Ureter (tissue), 1 donor: ENCODE data around the gene POLN. TPM values are rescaled to one million over a fixed set of nuclear protein-coding genes. Genes with fewer than 3 reads are reported as not detected.
"Not testable (repeated sequence)": the region's sequence is repeated elsewhere in the genome, so short reads cannot be mapped to it uniquely, and the experiment has no call there.

Experiments
- DNase-seq: peaks from one replicate; pipeline ENCODE4 v3.0.0-alpha.2; 2020; ENCODE audit warnings: low spot score
- total RNA-seq: library from RNA; stranded (reverse); gene quantifications from one replicate; pipeline ENCODE4 v1.2.4, GENCODE V29; 2023
- donor health status: DM: yes; HTN: yes; CAD: no.

The POLN gene
- total RNA-seq, 1 donor from 2014 or later = 3.1 TPM

DNA sequence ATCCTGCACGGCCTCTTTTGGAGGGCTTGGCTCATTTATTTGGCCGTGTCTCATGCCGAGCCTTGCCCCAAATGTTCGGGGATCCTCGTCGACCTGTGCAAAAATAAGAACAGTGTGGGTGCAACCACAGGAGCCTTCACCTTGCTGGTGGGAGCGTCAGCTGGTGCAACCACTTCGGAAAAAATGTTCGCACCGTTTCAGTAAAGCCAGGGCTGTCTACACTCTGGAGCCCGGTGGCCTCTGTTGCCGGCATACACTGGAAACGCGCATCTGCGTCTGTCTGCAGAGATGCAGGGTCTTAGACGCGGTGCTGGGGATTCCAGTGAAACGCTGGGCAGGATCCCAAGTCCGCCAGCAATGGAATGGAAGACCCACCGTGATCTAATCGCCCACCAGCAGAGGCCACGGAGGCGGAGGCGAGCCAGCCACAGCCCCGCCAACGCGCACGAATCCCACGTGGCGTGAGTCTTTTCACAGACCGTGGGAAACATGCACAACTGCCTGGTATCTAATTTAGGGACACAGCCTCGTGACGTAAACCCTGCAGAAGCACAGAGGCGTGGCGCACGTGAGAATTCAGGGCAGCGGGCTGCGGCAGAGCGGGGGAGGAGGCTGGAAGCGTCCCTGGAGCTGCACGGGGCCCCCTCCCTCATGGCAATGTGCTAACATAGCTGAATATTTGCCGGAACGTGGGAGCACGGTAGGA, 33.8 kb upstream of the POLN start:
- no peak for DNase-seq

- not testable (repeated sequence) for DNase-seq
Observed at GRCh38 chr4:2275044-2275397, 33.1 kb upstream of the POLN start.

GRCh38 chr4:2274320-2275043, 32.6 kb upstream of the POLN start:
- no peak for DNase-seq

GRCh38 chr4:2273657-2274319, 31.9 kb upstream of the POLN start:
- DNase-seq = no peak

DNA sequence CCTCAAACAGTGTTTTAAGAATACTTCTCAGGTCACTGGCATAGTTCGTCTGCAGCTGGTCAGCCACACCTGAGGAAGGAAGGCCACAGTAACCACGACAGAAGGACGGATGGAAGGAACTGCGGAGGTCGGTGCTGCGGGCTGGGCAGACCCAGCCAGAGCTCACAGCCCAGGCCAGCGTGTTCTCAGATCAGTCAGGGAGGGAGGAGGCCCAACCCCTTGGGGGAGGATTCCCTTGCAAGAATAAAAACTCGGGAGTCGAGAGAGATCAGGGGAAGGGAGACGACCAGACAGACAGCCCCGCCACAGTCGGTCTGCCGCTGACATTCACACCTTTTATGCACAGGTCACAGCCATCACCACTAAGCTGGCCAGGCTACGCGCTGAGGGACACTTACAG, 31.3 kb upstream of the POLN start:
- no peak for DNase-seq

DNA sequence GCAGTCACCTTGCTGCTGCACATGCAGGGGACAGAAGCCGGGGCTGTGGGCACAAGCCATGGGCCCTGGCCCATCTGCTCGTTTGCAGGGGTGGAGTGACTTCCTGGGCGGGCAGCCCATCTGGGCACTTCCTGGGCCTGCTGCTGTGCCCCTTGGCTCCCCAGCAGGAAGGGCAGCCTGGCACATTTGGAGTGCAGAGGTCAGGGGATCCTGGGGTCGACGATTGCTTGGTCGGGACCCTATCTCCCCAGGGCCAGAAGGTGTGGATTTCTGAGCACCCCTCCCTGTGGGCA, 30.9 kb upstream of the POLN start:
- no peak for DNase-seq

GRCh38 chr4:2272026-2272827, 30.3 kb upstream of the POLN start:
- DNase-seq = no peak

- no peak for DNase-seq
Observed at GRCh38 chr4:2271279-2272025, 29.5 kb upstream of the POLN start.

DNA sequence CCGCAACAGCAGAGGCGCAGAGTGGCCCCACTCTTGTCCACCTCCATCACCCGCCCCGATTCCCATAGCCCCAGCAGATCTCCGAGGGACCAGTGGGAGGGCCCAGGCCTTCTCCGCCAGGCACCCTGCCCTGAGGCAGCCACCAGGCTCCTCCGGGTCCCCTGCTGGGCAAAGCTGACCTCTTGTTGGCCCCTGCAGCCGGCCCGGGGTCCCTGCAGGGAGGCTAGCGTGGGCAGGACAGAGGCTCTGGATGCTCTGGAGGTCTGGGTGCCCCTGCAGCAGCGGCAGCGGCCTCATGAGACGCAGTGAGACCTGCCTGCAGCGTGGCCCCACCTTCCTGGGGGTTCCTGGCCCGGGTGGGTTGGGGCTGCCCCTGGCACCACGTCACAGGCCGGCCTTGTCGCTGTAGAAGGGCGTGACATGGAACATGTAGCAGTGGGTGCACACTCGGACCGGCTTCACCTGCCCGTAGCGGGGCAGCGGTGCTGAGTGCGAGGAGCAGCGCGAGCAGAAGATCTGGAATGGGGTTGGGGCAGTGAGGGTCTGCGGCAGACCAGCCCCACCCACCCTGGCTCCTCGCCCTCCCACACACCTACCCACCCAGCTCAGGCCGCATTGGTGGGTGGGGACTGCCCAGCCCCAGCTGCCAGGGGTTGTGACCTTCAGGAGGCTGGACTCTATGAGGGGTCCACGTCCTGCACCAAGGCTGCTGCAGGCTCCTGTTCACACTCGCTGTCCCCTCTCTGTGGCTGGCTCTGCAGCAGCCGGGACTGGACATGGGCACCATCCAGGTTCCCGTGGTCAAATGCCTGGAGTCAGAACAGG, 28.6 kb upstream of the POLN start:
- no peak for DNase-seq

DNA sequence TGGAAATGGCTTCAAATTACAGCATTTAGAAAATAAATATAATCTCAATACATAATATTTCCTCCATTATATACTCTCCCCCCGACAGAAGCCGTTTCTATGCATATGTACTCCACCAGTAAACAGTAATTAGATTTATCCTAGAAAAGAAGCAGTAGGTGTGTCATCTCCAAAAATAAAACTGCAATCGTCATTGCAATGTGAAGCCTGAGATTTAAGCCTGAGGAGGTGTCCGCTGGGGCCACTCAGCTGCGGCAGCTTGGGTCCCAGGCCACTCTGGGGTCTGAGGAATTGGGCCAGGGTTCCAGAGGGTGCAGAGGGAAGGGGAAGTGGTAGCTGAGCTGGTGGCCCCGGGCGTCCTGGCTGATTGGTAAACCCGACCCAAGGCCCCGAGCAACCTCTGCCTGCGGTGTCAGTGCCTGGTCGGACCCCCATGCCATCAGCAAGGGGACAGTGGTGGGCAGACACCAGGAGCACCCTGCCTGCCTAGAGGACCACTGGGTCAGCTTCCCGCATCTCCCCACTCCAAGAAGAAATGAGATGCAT, 27.8 kb upstream of the POLN start:
- no peak for DNase-seq

GRCh38 chr4:2269206-2269531, 27.2 kb upstream of the POLN start:
- no peak for DNase-seq

DNA sequence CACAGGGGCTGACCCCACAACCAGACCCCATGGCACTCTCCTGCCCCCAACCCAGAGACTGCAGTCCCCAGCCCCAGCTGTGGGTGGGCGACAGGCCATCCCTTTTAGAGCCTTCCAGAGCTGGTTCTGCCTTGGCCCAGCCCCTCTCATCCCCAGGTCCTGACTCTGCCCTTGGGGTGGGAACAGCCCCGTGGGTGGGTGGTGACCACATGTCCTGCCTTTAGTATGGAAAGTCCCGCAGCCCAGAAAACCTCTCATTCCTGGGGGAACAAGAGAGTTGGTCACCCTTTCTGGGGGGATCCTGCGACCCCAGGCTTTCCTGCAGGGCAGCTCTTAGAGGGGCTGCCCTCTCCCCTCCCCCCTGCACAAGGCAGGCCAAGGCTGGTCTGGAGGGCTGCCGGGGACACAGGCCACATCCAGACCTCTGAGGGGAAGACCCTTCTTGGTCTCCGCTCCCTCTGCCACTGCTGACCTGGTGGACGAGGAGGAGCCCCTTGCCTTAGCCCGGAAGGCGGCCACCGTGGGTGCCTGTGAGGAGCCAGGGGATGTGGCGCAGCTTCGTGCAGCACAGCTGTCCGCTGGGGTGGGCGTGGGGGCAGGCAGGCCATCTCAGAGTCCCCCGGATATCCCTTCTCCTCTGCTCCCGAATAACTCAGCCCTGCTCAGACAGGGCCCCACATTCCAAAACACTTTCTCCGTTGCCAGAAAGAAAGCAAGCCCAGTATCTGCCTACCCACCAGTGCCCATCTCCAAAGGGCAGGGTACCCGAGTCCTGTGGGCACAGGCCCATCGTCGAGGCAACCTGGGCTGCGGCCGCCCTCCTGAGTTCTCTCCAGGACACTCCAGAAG, 26.7 kb upstream of the POLN start:
- DNase-seq = no peak

GRCh38 chr4:2267841-2268240, 25.9 kb upstream of the POLN start:
- no peak for DNase-seq

DNA sequence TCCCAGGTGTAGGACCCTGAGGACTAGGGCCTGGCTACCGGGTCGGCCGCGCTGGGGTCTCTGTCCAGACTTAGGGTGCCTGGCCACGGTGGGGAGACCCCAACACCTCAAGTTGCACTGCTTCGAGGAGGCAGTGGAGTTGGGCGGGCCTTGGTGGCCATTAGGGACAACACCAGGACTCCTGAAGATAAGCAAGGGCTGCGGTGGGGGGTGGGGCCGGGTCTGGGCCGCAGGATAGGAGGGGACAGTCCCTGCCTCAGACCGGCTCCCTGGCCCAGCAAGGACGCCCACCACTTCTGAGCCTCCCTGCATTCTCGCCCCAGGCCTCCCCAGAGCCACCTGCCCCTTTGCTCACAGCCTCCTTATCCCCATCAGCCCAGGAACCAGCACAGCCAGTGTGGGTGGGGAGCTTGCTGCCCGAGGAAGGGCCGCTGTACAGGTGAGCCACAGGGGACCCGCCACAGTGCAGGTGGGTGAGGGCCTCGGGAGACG, 25.4 kb upstream of the POLN start:
- no peak for DNase-seq

DNA sequence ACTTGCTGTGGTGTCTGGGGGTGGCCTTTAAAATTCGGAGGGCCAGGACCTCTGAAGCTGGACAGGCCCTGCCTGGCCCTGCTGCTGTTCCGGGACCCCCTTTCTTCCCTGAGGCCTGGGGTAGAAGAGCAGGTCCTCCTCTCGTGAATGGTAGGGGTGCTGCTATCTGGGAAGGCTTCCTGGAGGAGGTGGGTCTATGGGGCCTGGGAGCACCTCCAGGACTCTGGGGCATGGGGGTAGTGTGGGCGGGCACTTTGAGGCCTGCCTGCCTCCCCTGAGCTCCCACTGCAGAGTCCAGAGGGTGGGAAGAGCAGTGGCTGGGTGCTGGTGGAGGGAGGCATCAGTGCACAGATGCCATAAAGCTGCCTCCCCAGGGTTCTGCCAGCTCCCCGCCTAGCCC, 24.9 kb upstream of the POLN start:
- no peak for DNase-seq

- DNase-seq = peak; percentile 81
Observed at GRCh38 chr4:2266181-2266580, 24.3 kb upstream of the POLN start.

- DNase-seq = no peak
Observed at GRCh38 chr4:2265113-2266110, 23.5 kb upstream of the POLN start.

DNA sequence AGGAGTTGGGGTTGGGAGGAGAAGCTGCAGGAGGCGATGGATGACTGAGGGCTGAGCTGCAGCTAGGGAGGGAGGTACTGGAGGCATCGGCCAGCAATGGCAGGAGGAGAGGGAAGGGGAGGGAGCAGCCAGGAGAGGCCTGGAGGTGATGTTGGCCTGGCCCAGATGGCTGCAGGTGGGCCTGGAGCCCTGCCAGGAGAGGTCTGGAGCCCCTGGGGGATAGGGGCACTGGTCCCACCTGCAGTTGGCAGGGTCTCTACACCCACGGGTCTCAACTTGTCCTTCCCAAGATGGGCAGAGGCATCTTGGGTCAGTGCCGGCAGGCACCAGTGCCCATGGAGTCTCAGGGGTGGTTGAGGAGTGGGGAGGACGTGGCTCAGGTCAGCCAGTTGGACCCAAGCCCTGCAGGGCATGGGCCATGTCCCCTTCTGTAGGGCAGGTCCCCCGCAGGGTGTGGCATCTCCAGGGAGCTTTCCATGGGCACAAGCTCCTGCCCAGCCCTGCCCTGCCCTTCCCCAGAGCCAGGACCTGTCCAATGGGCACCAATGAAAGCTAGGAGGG, 22.6 kb upstream of the POLN start:
- no peak for DNase-seq
